Nasal cavity respiratory epithelium epithelial cell of viscerocranial mucosa (primary cell): ENCODE data around the gene SAV1. TPM values are rescaled to one million over a fixed set of nuclear protein-coding genes. Genes with fewer than 3 reads are reported as not detected.

Source experiments
- total RNA-seq: library from RNA; depleted of rRNA; stranded (reverse); fragments of >200 nt; gene quantifications from 2 replicates; pipeline ENCODE4 v1.2.3, GENCODE V29; 2014

SAV1 gene
- 35.9 and 41.1 TPM in 2 replicates for total RNA-seq

DNA sequence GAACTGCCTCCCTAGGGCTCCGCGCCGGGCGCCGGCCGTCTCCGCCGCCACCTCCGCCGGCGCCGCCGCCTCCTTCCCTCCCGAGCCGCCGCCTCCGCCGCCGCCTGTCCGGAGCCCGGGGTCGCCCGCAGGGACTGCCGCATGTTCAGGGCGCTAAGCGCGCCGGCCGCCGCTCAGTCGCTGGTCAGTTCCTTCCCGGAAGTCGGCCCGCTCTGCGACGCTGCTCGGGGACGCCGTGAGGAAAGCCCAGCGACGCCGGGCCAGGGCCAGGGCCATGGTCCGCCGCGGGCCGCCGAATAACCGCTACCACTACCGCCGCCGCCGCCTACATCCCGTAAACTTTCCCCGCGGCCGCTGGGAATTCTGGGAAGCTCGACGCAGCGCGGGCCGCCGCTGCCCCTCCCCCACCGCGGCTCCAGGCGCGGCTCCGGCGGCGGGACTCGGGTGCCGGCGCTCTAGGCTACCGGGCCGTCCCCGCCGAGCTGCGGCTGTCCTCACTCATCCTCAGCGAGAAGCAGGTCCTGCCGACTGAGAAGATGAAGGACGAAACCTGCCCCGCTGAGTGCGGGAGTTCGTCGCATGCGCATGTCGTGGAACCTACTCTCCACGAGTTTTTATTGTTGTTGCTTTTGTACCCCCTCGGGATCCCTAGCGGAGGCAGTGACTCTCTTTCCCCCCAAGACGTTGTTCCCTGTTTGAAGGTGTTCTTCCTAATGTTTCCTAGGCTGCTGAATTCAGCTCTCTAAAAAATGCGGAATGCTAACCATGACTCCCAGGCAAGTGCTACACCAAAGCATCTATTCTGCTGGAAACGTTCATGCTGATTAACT, at the start of gene SAV1:
Gene SAV1 (minus strand): TSS at position 311 of the 830 bp plus-strand sequence. CDS start 339 bp downstream, outside the sequence.

Other genes with a start within 250 kb of the SAV1 start
- gene MAP4K5, start 135.7 kb downstream of the SAV1 start, total RNA-seq, result 31.4 and 51.8 TPM in 2 replicates
- gene ATL1, start 108.2 kb downstream of the SAV1 start, total RNA-seq, result under 0.01 and 0.36 TPM in 2 replicates
- 25.6 and 29.7 TPM in 2 replicates for gene NIN, start 162.9 kb upstream of the SAV1 start, total RNA-seq
- gene ABHD12B, start 203.7 kb upstream of the SAV1 start, total RNA-seq, result under 0.01 TPM in 1 of 2 replicates, not detected in the other